GM23338 (cell line): ENCODE measurements around the gene AP3S1. TPM values are rescaled to one million over a fixed set of nuclear protein-coding genes. Genes with fewer than 3 reads are reported as not detected.

Experiments
- ATAC-seq: fragments of 200-7000 bp; cut with Tn5 transposase; 3 replicates; pipeline ENCODE4 v1.9.1; 2020
- DNase-seq: peaks from one replicate; pipeline ENCODE4 v3.0.0-alpha.2; 2015; ENCODE audit warnings: low spot score
- H2AFZ ChIP-seq: fragments of 200-600 bp; sonication (generic); 2 replicates; pipeline ENCODE4 v1.8.0; 2016; ENCODE audit warnings: antibody characterized with exemption, mild to moderate bottlenecking, moderate library complexity
- H3F3A ChIP-seq: fragments of 200-600 bp; sonication (generic); replicated peaks from 2 replicates; pipeline ENCODE4 v1.8.0; 2017; ENCODE audit warnings: antibody characterized with exemption, mixed run types, low read depth
- H3K27ac ChIP-seq: fragments of 200-600 bp; sonication (generic); 2 replicates; pipeline ENCODE4 v1.6.1; 2016; ENCODE audit warnings: low read depth
- H3K27me3 ChIP-seq: fragments of 200-600 bp; sonication (generic); 2 replicates; pipeline ENCODE4 v1.8.0; 2016; ENCODE audit warnings: mild to moderate bottlenecking, mixed run types, moderate library complexity; ENCODE audit not compliant: insufficient read depth
- H3K36me3 ChIP-seq: fragments of 200-600 bp; sonication (generic); 2 replicates; pipeline ENCODE4 v1.8.0; 2016; ENCODE audit warnings: mild to moderate bottlenecking; ENCODE audit not compliant: insufficient read depth
- H3K4me1 ChIP-seq: fragments of 200-600 bp; sonication (generic); 2 replicates; pipeline ENCODE4 v1.8.0; 2016; ENCODE audit warnings: mild to moderate bottlenecking, moderate library complexity; ENCODE audit not compliant: insufficient read depth
- H3K4me2 ChIP-seq: fragments of 200-600 bp; sonication (generic); 2 replicates; pipeline ENCODE4 v1.7.1; 2017; ENCODE audit warnings: mixed run types
- H3K4me3 ChIP-seq: fragments of 200-600 bp; sonication (generic); 2 replicates; pipeline ENCODE4 v1.6.1; 2016; ENCODE audit warnings: mixed run types
- H3K79me2 ChIP-seq: fragments of 200-600 bp; sonication (generic); replicated peaks from 2 replicates; pipeline ENCODE4 v1.8.0; 2017; ENCODE audit warnings: mild to moderate bottlenecking; ENCODE audit not compliant: insufficient read depth
- H3K9me2 ChIP-seq: fragments of 200-600 bp; sonication (generic); 2 replicates; pipeline ENCODE4 v1.8.0; 2017; ENCODE audit not compliant: insufficient read depth
- H4K20me1 ChIP-seq: fragments of 200-600 bp; sonication (generic); replicated peaks from 2 replicates; pipeline ENCODE4 v1.8.0; 2017; ENCODE audit warnings: mild to moderate bottlenecking; ENCODE audit not compliant: insufficient read depth
- H3K27ac Mint-ChIP-seq: 2 replicates; pipeline ENCODE4 v1.8.0; 2020; ENCODE audit warnings: inconsistent platforms, mild to moderate bottlenecking, moderate library complexity, mixed read lengths
- H3K27me3 Mint-ChIP-seq: 3 replicates; pipeline ENCODE4 v1.8.0; 2022; ENCODE audit warnings: low read depth, mild to moderate bottlenecking, moderate library complexity, mixed read lengths, inconsistent platforms; ENCODE audit not compliant: insufficient read depth, poor library complexity
- H3K36me3 Mint-ChIP-seq: 3 replicates; pipeline ENCODE4 v1.8.0; 2021; ENCODE audit warnings: low read depth, mild to moderate bottlenecking, inconsistent platforms, moderate library complexity, mixed read lengths
- H3K4me1 Mint-ChIP-seq: 3 replicates; pipeline ENCODE4 v1.8.0; 2020; ENCODE audit warnings: mild to moderate bottlenecking, inconsistent platforms, mixed read lengths
- H3K4me3 Mint-ChIP-seq: 3 replicates; pipeline ENCODE4 v1.8.0; 2021; ENCODE audit warnings: moderate library complexity, mild to moderate bottlenecking, inconsistent platforms, mixed read lengths
- H3K9me3 Mint-ChIP-seq: 3 replicates; pipeline ENCODE4 v1.8.0; 2020; ENCODE audit warnings: moderate library complexity, mild to moderate bottlenecking, inconsistent platforms, mixed read lengths
- CREB1 ChIP-seq: fragments of 250-450 bp; sonication (Bioruptor Pico); IDR thresholded peaks from 2 replicates; pipeline ENCODE4 v1.5.0; 2020; ENCODE audit warnings: low read depth, mild to moderate bottlenecking, moderate library complexity
- EZH2 ChIP-seq: fragments of 200-600 bp; sonication (generic); IDR thresholded peaks from one replicate; pipeline ENCODE4 v1.8.0; 2017; ENCODE audit warnings: antibody characterized with exemption, mild to moderate bottlenecking, low read depth; ENCODE audit not compliant: unreplicated experiment
- JUNB ChIP-seq: IDR thresholded peaks from one replicate; pipeline ENCODE4 v1.6.1; 2016; ENCODE audit warnings: antibody characterized with exemption; ENCODE audit not compliant: unreplicated experiment
- NANOG ChIP-seq: IDR thresholded peaks from 2 replicates; pipeline ENCODE4 v1.6.1; 2016; ENCODE audit warnings: antibody characterized with exemption, borderline replicate concordance
- POLR2AphosphoS5 ChIP-seq: IDR thresholded peaks from 2 replicates; pipeline ENCODE4 v1.6.1; 2016; ENCODE audit warnings: antibody characterized with exemption, low read depth
- STAT1 ChIP-seq: IDR thresholded peaks from one replicate; pipeline ENCODE4 v1.6.1; 2016; ENCODE audit warnings: antibody characterized with exemption; ENCODE audit not compliant: unreplicated experiment
- ZNF114 ChIP-seq: fragments of 250-450 bp; sonication (Bioruptor Pico); IDR thresholded peaks from 2 replicates; pipeline ENCODE4 v1.5.0; 2020; ENCODE audit warnings: mild to moderate bottlenecking, moderate library complexity
- ZNF331 ChIP-seq: fragments of 250-450 bp; sonication (Bioruptor Pico); IDR thresholded peaks from 2 replicates; pipeline ENCODE4 v1.5.0; 2020; ENCODE audit warnings: low read depth, mild to moderate bottlenecking, moderate library complexity
- polyA plus RNA-seq: library from polyadenylated mRNA; unstranded; fragments of >200 nt; fragmentation: Nextera tagmentation; extraction: Ambion mirVana; gene quantifications from 2 replicates; pipeline ENCODE4 v1.2.1, GENCODE V29; 2016
- total RNA-seq: library from RNA; depleted of rRNA; stranded (reverse); fragments of >200 nt; shearing (Covaris generic); gene quantifications from 2 replicates; pipeline ENCODE4 v1.2.3, GENCODE V29; 2014
- TF ChIP-seq, protein P1 (sequence below): fragments of 250-450 bp; sonication (Bioruptor Pico); IDR thresholded peaks from 2 replicates; pipeline ENCODE4 v1.5.0; 2020; ENCODE audit warnings: mild to moderate bottlenecking, moderate library complexity

Gene AP3S1
- total and polyA plus RNA-seq, 2 experiments from 2014 or later, result 143 to 232 TPM

DNA sequence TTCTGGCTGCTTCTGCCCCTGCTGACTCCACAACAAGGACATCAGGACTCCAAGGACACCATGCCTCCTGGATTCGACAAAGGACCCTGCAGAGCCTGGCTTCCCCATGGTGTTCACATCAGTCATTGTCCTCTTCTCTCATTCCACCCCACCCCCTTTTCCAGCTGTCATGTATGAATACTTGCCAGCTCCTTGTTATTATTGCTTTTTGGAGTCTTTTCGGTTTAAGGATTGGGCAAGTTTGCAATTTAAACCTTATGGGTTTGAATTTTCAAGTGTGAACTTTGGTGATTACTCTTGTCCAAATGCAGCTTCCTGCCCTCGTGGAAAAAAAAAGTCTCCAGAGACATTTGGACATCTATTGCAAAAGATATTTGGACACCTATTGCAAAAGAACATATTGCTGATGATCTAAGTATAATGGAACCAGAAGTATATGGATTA lies 106.4 kb downstream of the AP3S1 start (continued):
- TF ChIP-seq, protein P1, sequence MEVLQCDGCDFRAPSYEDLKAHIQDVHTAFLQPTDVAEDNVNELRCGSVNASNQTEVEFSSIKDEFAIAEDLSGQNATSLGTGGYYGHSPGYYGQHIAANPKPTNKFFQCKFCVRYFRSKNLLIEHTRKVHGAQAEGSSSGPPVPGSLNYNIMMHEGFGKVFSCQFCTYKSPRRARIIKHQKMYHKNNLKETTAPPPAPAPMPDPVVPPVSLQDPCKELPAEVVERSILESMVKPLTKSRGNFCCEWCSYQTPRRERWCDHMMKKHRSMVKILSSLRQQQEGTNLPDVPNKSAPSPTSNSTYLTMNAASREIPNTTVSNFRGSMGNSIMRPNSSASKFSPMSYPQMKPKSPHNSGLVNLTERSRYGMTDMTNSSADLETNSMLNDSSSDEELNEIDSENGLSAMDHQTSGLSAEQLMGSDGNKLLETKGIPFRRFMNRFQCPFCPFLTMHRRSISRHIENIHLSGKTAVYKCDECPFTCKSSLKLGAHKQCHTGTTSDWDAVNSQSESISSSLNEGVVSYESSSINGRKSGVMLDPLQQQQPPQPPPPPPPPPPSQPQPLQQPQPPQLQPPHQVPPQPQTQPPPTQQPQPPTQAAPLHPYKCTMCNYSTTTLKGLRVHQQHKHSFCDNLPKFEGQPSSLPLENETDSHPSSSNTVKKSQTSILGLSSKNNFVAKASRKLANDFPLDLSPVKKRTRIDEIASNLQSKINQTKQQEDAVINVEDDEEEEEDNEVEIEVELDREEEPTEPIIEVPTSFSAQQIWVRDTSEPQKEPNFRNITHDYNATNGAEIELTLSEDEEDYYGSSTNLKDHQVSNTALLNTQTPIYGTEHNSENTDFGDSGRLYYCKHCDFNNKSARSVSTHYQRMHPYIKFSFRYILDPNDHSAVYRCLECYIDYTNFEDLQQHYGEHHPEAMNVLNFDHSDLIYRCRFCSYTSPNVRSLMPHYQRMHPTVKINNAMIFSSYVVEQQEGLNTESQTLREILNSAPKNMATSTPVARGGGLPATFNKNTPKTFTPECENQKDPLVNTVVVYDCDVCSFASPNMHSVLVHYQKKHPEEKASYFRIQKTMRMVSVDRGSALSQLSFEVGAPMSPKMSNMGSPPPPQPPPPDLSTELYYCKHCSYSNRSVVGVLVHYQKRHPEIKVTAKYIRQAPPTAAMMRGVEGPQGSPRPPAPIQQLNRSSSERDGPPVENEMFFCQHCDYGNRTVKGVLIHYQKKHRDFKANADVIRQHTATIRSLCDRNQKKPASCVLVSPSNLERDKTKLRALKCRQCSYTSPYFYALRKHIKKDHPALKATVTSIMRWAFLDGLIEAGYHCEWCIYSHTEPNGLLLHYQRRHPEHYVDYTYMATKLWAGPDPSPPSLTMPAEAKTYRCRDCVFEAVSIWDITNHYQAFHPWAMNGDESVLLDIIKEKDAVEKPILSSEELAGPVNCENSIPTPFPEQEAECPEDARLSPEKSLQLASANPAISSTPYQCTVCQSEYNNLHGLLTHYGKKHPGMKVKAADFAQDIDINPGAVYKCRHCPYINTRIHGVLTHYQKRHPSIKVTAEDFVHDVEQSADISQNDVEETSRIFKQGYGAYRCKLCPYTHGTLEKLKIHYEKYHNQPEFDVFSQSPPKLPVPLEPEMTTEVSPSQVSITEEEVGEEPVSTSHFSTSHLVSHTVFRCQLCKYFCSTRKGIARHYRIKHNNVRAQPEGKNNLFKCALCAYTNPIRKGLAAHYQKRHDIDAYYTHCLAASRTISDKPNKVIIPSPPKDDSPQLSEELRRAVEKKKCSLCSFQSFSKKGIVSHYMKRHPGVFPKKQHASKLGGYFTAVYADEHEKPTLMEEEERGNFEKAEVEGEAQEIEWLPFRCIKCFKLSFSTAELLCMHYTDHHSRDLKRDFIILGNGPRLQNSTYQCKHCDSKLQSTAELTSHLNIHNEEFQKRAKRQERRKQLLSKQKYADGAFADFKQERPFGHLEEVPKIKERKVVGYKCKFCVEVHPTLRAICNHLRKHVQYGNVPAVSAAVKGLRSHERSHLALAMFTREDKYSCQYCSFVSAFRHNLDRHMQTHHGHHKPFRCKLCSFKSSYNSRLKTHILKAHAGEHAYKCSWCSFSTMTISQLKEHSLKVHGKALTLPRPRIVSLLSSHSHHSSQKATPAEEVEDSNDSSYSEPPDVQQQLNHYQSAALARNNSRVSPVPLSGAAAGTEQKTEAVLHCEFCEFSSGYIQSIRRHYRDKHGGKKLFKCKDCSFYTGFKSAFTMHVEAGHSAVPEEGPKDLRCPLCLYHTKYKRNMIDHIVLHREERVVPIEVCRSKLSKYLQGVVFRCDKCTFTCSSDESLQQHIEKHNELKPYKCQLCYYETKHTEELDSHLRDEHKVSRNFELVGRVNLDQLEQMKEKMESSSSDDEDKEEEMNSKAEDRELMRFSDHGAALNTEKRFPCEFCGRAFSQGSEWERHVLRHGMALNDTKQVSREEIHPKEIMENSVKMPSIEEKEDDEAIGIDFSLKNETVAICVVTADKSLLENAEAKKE (CRISPR knock-in tag), result no peak
- TF ChIP-seq JUNB (no peak), CREB1 (no peak), POLR2AphosphoS5 (no peak), ZNF114 (CRISPR knock-in tag) (no peak)

DNA sequence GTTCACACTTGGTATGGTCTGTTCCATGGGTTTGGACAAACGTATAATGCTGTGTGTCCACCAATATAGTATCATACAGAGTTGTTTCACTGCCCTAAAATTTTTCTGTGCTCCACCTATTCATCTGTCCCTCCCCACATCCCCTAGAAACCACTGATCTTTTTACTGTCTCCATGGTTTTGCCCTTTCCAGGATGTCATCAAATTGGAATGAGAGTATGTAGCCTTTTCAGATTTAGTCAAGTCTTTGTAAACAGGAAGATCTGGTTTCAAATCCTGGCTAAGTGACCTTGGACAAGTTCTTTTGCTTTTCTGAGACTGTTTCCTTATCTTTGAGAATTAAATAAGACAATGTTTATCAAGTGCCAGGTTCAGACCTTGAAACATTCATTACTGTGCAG lies 107.4 kb downstream of the AP3S1 start:
- H2AFZ ChIP-seq, result no peak overlapping the region
- TF ChIP-seq ZNF331 (CRISPR knock-in tag), result no peak
- no peak for TF ChIP-seq NANOG
- TF ChIP-seq JUNB, result no peak
- TF ChIP-seq CREB1, result no peak
- no peak for TF ChIP-seq STAT1
- TF ChIP-seq ZNF114 (CRISPR knock-in tag), result no peak
- no peak for TF ChIP-seq POLR2AphosphoS5
- TF ChIP-seq EZH2, result no peak
- H3F3A ChIP-seq, result no peaks in the 10 kb centered on the region
- H3K4me1 ChIP-seq, result peaks cover 19% of the 10 kb centered on the region
- no peaks in the 10 kb centered on the region for H3K79me2 ChIP-seq
- H3K27ac Mint-ChIP-seq, result no peak overlapping the region
- H3K4me3 ChIP-seq, result no peak overlapping the region
- H3K4me2 ChIP-seq, result no peak overlapping the region
- no peaks in the 10 kb centered on the region for H3K36me3 Mint-ChIP-seq
- no peaks in the 10 kb centered on the region for H4K20me1 ChIP-seq
- H3K27me3 Mint-ChIP-seq, result peaks cover 5% of the 10 kb centered on the region
- DNase-seq (no peak), ATAC-seq (no peak)
- H3K27ac ChIP-seq, result no peak overlapping the region
- peaks cover 10% of the 10 kb centered on the region for H3K9me2 ChIP-seq
- peaks cover 20% of the 10 kb centered on the region for H3K4me1 Mint-ChIP-seq
- no peak overlapping the region for H3K4me3 Mint-ChIP-seq
- H3K9me3 Mint-ChIP-seq, result no peaks in the 10 kb centered on the region; the same call in 2 of the 3 replicates
- no peaks in the 10 kb centered on the region for H3K36me3 ChIP-seq
- no peaks in the 10 kb centered on the region for H3K27me3 ChIP-seq
